HPDE6-E6E7 (cell line): ENCODE results near the gene RAPSN.

Experiments used
- DNase-seq: peaks from one replicate; pipeline ENCODE4 v3.0.0; 2011; ENCODE audit warnings: missing footprints; ENCODE audit errors: extremely low spot score

Gene RAPSN

GRCh38 chr11:47466201-47466600 is 17.3 kb upstream of the RAPSN start:
- no peak for DNase-seq

DNA sequence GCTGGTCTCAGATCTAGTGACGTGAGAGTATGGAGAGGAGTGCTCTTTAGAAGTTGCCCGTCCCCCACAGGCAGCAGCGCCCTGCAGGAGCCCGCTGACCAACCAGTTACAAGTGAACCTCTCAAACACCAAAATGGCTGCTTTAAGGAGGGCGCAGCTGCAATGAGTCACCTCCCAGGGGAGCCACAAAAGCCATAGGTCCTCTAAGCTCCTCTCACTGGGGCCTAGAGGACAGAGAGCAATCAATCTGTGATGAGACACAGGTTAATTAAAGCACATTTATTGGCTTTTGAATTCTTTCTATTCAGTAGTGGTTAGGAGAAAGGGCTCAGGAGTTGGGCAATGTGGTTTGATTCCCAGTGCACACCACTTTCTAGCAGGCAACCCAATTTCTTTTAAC is 15.5 kb upstream of the RAPSN start:
- no peak for DNase-seq

DNA sequence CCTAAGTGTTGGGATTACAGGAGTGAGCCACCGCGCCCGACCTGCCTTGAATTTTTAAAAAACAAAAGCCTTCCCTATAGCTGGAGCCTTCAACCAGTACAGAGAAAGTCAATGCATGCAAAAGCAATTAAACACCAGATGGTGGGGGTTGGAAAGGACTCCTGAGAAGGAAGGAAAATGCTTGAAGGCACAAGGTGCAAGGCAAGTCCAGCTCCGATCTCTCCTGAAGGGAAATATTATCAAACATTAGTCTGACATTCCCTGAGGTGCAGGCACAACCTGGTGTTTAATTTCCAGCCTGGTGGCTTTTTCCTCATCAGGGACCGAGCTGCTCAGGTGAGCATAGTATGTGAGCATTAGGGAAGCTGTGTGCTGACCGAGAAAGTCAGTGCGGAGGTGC is 12.9 kb upstream of the RAPSN start:
- DNase-seq: no peak

- DNase-seq: no peak
These were observed 11.8 kb upstream of the RAPSN start for GRCh38 chr11:47460571-47461235.

GRCh38 chr11:47454258-47454671 is 5.3 kb upstream of the RAPSN start:
- DNase-seq: peak; percentile 62

GRCh38 chr11:47453365-47453764 is 4.4 kb upstream of the RAPSN start:
- DNase-seq: no peak

DNA sequence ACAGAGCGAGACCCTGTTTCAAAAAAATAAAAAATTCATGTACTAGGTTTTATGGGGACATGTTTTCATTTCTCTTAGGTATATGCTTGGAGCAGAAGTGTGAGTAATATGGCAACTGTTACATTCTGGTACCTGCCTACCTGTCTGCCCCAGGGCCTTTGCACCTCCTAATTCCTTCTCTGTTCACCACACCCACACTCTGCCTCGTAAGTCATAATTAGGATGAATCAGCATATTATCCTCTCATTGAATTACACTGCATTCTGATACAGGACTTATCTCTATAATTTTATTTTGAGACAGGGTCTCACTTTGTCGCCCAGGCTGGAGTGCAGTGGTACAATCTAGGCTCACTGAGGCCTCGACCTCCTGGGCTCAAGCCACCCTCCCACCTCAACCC is 3.1 kb upstream of the RAPSN start:
- no peak for DNase-seq

- no peak for DNase-seq
These were observed 2.5 kb upstream of the RAPSN start for GRCh38 chr11:47451436-47451835.

GRCh38 chr11:47449541-47449940 is 605 bp upstream of the RAPSN start:
- DNase-seq: no peak

DNA sequence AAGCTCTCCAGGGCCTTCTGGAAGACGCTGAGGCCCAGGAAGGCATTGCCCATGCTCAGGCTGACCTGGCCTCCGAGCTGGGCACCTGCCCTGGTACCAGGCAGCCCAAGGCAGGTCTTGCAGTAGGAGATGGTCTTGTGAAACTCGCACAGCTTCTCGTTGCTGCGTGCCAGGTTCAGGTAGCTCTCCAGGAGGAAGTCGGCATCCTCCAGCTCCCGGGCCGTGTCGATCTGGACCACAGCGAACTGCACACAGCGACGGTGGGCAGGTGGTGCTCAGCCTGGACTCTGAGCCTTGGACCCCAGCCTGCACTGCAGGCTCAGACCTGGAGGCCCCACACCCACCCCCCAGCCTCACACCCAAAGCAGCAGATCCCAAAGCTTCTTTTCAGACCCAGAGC is 1.0 kb downstream of the RAPSN start:
- no peak for DNase-seq

GRCh38 chr11:47446833-47447232 is 2.1 kb downstream of the RAPSN start:
- DNase-seq: no peak

DNA sequence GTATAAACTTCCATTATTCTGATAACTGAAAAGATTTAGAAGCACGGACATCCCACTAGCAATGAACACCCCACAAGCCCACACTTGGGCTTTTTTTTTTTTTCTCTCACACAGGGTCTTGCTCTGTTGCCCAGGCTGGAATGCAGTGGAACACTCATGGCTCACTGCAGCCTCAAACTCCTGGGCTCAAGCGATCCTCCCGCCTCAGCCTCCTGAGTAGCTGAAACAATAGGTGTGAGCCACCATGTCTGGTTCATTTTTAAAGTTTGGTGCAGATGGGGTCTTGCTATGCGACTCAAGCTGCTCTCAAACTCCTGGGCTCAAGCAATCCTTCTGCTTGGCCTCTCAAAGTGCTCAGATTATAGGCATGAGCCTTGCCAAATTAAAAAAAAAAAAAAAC is 3.1 kb downstream of the RAPSN start:
- no peak for DNase-seq

DNA sequence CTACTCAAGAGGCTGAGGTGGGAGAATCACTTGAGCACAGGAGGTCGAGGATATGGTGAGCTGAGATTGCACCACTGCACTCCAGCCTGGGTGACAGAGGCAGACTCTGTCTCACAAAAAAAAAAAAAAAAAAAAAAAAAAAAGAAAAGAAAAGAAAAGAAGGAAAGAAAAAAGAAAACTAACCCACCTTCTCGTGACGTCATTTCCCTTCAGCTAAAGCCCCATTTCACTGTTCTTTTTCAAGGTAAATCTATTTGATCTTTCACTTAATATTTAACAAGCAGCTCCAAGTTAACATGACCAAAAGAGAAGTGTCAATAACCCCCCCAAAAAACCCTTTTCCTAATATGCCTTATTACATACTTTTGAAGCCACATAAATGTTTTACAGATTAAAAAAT is 5.1 kb downstream of the RAPSN start:
- no peak for DNase-seq

DNA sequence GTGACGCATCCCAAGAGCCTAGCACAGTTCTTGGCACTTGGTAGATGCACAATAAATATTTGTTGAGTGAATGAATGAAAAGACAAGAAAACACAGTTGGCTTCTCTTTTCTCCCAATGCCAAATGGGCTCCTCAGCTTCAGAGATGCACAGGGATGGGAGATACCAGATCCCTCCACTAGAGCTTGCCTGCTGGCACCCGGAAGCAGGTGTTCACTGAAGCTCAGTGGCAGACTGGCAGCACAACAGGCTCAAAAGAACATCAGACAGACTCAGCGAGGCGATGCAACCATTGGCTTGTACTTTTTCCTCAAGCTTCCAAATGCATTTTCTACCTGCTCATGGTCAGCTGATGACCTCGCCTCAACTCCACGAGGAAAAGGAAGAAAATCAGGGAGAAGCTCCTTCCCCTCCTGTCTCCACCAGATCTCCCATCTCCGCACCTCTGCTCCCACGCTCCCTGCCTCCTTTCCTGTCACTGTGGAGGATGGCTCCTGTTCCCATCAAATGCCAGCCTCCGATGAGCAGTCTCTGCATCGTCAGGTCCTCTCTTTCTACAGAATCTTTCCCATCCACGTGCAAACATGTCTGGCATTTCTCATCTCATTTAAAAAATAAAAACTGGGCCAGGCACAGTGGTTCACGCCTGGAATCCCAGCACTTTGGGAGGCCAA is 5.8 kb downstream of the RAPSN start:
- DNase-seq: peak; percentile 21

DNA sequence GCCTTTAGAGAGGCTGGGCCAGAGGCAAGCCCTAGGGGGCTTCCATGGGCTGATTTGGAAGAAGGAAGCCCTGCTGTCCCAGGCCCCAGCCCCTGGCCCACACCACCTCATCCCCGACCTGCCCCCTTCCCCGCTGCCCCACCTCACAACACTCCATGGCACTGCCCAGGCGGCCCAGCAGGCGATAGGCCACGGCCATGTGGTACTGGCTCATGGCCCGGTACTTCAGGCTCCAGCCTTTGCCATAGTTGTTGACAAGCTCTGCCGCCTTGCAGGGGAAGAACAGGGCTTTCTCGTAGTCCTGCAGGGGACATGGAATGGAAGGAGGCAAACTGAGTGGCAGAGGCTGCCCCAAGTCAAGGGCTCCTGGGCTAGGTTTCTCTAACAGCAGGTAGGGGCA is 6.4 kb downstream of the RAPSN start:
- DNase-seq: no peak

DNA sequence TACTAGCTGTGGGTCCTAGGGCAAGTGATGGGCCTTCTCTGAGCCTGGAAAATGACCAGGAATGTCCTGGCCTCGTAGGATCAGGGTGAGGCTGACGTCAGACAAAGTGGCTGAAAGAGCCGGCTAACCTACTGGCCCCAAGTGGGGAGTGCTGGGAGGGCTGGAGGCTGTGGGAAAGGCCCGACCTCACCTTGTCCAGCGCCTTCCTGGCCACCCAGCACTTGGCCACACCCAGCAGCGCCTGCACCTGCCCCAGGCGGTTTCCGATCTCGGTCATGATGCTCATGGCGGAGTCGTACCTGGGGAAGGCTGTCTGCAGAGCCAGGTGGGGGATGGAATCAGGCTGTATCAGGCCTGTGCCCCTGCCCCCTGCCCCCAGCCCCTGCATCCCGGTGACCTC is 7.5 kb downstream of the RAPSN start:
- no peak for DNase-seq

- no peak for DNase-seq
These were observed 8.9 kb downstream of the RAPSN start for GRCh38 chr11:47440054-47440476.

DNA sequence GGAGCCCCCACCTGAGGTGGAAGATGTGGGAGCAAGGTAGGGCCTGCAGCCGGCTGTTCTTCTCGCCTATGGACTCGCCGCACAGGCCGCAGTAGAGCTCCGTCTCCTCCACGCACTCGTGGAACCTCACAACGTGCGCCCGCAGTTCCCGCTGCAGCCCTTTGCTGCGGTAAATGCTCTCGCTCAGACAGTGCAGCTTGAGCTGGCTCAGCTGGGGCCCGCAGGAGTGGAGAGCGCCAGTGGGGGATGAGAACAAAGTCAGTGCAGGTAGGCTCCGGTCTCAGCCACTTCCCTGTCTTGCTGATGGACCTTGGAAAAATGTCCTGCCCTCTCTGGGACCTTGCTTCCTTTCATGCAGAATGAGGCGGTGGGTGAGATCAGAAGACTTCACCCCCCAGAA is 10.2 kb downstream of the RAPSN start:
- no peak for DNase-seq

- no peak for DNase-seq
These were observed 11.1 kb downstream of the RAPSN start for GRCh38 chr11:47437746-47438418.

GRCh38 chr11:47437218-47437745 is 11.7 kb downstream of the RAPSN start:
- DNase-seq: no peak

- no peak for DNase-seq
These were observed 12.2 kb downstream of the RAPSN start for GRCh38 chr11:47436726-47437125.

- DNase-seq: no peak
These were observed 13.2 kb downstream of the RAPSN start for GRCh38 chr11:47435687-47436086.
